ENCODE data around the gene SLC8A1. TPM values are rescaled to one million over a fixed set of nuclear protein-coding genes. Genes with fewer than 3 reads are reported as not detected.
A peak's percentile ranks its signal among the peaks of the same experiment; 100 is the strongest.

Gene SLC8A1
- total RNA-seq, 1 experiment from 2014 or later = not detected

DNA sequence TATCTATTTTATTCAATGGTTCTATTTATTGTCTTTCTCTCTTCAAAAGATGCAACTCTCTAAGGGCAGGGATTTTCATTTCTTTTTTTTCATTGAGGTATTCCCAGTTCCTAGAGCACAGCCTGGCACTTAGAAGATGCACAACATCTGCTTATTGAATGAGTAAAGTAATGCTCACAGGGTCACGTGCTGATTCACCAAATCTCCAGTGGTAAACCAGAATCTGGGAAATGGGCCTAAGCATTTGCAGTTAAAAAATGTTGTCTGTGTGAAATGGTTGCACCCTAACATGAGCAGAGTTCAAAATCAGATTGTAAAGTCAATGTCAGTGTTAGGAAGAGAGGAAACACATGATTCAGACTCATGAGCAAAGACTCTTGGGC lies 15.8 kb downstream of the SLC8A1 start:
- Histone ChIP-seq H3K27me3 (replicated peaks; ENCODE audit: insufficient read depth, low read depth, low read length, poor library complexity) (no peaks in the 10 kb centered on the region), H3K36me3 (ENCODE audit: insufficient read depth, low read length, poor library complexity, severe bottlenecking) (no peaks in the 10 kb centered on the region), H3K4me1 (ENCODE audit: insufficient read depth, low read length, poor library complexity, severe bottlenecking) (no peaks in the 10 kb centered on the region), H3K27ac (ENCODE audit: low read depth, low read length, poor library complexity, severe bottlenecking) (no peak overlapping the region), H3K4me3 (ENCODE audit: low read depth, low read length, poor library complexity, severe bottlenecking) (no peak overlapping the region), H3K9me3 (ENCODE audit: low read depth, low read length, poor library complexity, severe bottlenecking) (no peaks in the 10 kb centered on the region)
- BruUV-seq (replicated peaks) = no TSS peak
- intact Hi-C loops (cut with micrococcal nuclease; ENCODE audit: unreplicated experiment) = no loop called here
- TF ChIP-seq EZH2 (IDR thresholded peaks at IDR 0.05; ENCODE audit: borderline replicate concordance, low read depth, low read length, poor library complexity, severe bottlenecking) = no peak
- no peak for DNase-seq (ENCODE audit: low spot score)
- ChIA-PET POLR2A (ENCODE audit: low non-redundant PET) (no interaction called here), CTCF (no interaction called here)

DNA sequence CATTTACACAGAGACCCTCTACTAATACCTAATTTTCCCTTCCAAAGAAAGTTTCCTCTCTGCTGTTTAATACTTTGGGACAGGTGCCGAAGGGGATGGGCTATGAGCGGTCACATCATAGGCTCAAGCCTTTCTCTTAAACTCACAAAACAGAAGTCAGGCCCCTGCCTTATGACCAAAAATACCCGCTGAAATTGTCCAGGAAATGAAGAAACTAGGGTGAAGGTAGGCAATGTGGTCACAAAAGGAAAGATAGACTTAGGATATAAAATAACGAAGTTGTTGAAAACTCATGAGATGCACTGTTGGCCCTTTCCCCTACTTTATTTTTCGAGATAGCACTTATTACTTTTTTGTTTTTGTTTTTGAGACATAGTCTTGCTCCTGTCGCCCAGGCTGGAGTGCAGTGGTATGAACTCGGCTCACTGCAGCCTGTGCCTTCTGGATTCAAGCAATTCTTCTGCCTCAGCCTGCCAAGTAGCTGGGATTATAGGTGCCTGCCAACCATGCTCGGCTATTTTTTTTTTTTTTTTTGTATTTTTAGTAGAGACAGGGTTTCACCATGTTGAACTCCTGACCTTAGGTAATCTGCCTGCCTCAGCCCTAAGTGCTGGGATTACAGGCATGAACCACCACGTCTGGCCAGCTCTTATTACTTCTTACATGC lies 16.3 kb downstream of the SLC8A1 start:
- Histone ChIP-seq H3K36me3 (ENCODE audit: insufficient read depth, low read length, poor library complexity, severe bottlenecking) (no peaks in the 10 kb centered on the region), H3K4me1 (ENCODE audit: insufficient read depth, low read length, poor library complexity, severe bottlenecking) (no peaks in the 10 kb centered on the region), H3K27me3 (replicated peaks; ENCODE audit: insufficient read depth, low read depth, low read length, poor library complexity) (no peaks in the 10 kb centered on the region), H3K27ac (ENCODE audit: low read depth, low read length, poor library complexity, severe bottlenecking) (no peak overlapping the region), H3K4me3 (ENCODE audit: low read depth, low read length, poor library complexity, severe bottlenecking) (no peak overlapping the region), H3K9me3 (ENCODE audit: low read depth, low read length, poor library complexity, severe bottlenecking) (no peaks in the 10 kb centered on the region)
- TF ChIP-seq, protein P1, sequence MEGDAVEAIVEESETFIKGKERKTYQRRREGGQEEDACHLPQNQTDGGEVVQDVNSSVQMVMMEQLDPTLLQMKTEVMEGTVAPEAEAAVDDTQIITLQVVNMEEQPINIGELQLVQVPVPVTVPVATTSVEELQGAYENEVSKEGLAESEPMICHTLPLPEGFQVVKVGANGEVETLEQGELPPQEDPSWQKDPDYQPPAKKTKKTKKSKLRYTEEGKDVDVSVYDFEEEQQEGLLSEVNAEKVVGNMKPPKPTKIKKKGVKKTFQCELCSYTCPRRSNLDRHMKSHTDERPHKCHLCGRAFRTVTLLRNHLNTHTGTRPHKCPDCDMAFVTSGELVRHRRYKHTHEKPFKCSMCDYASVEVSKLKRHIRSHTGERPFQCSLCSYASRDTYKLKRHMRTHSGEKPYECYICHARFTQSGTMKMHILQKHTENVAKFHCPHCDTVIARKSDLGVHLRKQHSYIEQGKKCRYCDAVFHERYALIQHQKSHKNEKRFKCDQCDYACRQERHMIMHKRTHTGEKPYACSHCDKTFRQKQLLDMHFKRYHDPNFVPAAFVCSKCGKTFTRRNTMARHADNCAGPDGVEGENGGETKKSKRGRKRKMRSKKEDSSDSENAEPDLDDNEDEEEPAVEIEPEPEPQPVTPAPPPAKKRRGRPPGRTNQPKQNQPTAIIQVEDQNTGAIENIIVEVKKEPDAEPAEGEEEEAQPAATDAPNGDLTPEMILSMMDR (conservative IDR thresholded peaks at IDR 0.05; ENCODE audit: low read depth, low read length) = no peak
- TF ChIP-seq EZH2 (IDR thresholded peaks at IDR 0.05; ENCODE audit: borderline replicate concordance, low read depth, low read length, poor library complexity, severe bottlenecking) = no peak
- no peak for DNase-seq (ENCODE audit: low spot score)
- POLR2A ChIA-PET (ENCODE audit: low non-redundant PET) = no interaction called here
- CTCF ChIA-PET = no interaction called here
- no TSS peak for BruUV-seq (replicated peaks)
- intact Hi-C loops (cut with micrococcal nuclease; ENCODE audit: unreplicated experiment) = no loop called here

DNA sequence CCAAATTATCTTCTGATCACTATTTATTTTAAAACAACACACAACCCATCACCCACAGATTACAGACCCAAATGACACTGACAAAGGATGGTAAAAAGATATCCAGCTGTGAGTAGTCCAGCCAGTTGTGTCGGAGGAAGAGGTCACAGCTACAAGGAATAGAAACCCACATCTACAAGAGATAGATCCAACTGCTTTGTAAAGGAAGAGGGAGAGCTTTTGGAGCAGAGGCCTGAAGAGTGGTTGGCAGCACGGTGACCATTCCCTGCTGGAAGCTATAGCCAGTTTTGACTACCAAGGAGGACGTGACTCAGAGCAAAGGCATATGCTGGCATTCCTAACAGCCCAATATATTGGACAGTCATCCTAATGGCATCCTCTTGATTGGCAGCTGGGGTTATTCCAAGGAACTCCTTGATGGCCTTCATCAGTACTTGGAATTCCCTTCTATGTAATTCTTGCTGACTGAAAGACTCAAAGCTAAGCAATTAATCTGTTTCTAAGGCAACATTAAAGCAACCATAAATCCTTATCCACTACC lies 17.1 kb downstream of the SLC8A1 start:
- peak; percentile 36 for DNase-seq (ENCODE audit: low spot score)
- no peaks in the 10 kb centered on the region for H3K36me3 ChIP-seq (ENCODE audit: insufficient read depth, low read length, poor library complexity, severe bottlenecking)
- no TSS peak for BruUV-seq (replicated peaks)
- no peak overlapping the region for H3K4me3 ChIP-seq (ENCODE audit: low read depth, low read length, poor library complexity, severe bottlenecking)
- H3K4me1 ChIP-seq (ENCODE audit: insufficient read depth, low read length, poor library complexity, severe bottlenecking) = no peaks in the 10 kb centered on the region
- ChIA-PET CTCF (no interaction called here), POLR2A (ENCODE audit: low non-redundant PET) (no interaction called here)
- intact Hi-C loops (cut with micrococcal nuclease; ENCODE audit: unreplicated experiment) = no loop called here
- TF ChIP-seq, protein P1 (conservative IDR thresholded peaks at IDR 0.05; ENCODE audit: low read depth, low read length) = no peak
- no peak for TF ChIP-seq EZH2 (IDR thresholded peaks at IDR 0.05; ENCODE audit: borderline replicate concordance, low read depth, low read length, poor library complexity, severe bottlenecking)
- no peaks in the 10 kb centered on the region for H3K27me3 ChIP-seq (replicated peaks; ENCODE audit: insufficient read depth, low read depth, low read length, poor library complexity)
- no peaks in the 10 kb centered on the region for H3K9me3 ChIP-seq (ENCODE audit: low read depth, low read length, poor library complexity, severe bottlenecking)
- no peak overlapping the region for H3K27ac ChIP-seq (ENCODE audit: low read depth, low read length, poor library complexity, severe bottlenecking)

DNA sequence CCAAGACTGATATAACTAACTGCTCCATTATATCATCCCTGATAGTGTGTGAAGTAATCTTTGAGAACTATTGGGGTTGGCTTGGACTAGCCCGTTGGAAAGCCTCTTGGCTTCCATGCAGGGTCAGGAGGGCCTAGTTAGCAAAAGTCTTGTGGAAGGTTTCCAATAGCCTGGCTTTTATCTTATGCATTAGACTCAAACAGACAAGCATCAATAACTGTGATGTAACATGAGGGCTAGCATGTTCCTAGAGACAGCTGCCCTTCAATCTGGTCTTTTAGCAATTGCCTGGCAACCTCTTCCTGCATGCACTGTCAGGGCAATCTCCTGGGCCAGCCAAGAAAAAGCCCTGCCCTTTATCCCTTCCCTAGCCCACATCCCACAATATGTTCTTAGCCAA lies 18.2 kb downstream of the SLC8A1 start:
- H3K4me3 ChIP-seq (ENCODE audit: low read depth, low read length, poor library complexity, severe bottlenecking) = no peak overlapping the region
- no peak for DNase-seq (ENCODE audit: low spot score)
- no peak for TF ChIP-seq EZH2 (IDR thresholded peaks at IDR 0.05; ENCODE audit: borderline replicate concordance, low read depth, low read length, poor library complexity, severe bottlenecking)
- TF ChIP-seq, protein P1 (conservative IDR thresholded peaks at IDR 0.05; ENCODE audit: low read depth, low read length) = no peak
- intact Hi-C loops (cut with micrococcal nuclease; ENCODE audit: unreplicated experiment) = no loop called here
- CTCF ChIA-PET = no interaction called here
- BruUV-seq (replicated peaks) = no TSS peak
- no peaks in the 10 kb centered on the region for H3K36me3 ChIP-seq (ENCODE audit: insufficient read depth, low read length, poor library complexity, severe bottlenecking)
- no peaks in the 10 kb centered on the region for H3K27me3 ChIP-seq (replicated peaks; ENCODE audit: insufficient read depth, low read depth, low read length, poor library complexity)
- no peak overlapping the region for H3K27ac ChIP-seq (ENCODE audit: low read depth, low read length, poor library complexity, severe bottlenecking)
- no peaks in the 10 kb centered on the region for H3K9me3 ChIP-seq (ENCODE audit: low read depth, low read length, poor library complexity, severe bottlenecking)
- POLR2A ChIA-PET (ENCODE audit: low non-redundant PET) = no interaction called here
- no peaks in the 10 kb centered on the region for H3K4me1 ChIP-seq (ENCODE audit: insufficient read depth, low read length, poor library complexity, severe bottlenecking)
